ENCODE results near the gene ARHGAP29. TPM values are rescaled to one million over a fixed set of nuclear protein-coding genes. Genes with fewer than 3 reads are reported as not detected.

ARHGAP29 gene
- total RNA-seq, 4 donors from 2014 or later, result 56.2 to 115 (median 77.7) TPM

DNA sequence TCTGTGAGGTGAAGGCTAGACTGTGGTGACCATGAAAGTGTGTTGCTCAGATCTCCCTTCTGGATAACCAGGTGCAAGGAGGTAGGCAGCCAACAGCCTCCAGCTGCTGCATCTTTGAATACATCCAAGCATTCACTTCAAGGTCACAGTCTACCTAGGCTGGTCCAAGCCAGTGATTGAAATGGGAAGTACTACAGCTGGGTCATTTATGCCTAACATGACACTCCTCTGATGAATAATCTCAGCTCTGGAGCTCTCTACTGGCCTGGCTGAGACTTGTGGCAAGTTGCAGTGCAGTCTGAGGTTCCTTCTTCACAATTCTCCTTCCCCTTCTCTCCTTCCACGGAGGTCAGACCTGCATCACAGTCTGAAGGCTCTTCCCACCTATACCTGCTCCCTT, 35.0 kb upstream of the ARHGAP29 start:
- intact Hi-C loops (cut with DNase I), result no loop called here
- H3K36me3 ChIP-seq, result no peaks in the 10 kb centered on the region
- H3K27me3 ChIP-seq, result no peaks in the 10 kb centered on the region
- no peak for DNase-seq
- H3K9me3 ChIP-seq, result no peaks in the 10 kb centered on the region
- no peak overlapping the region for H3K4me3 ChIP-seq (replicated peaks in 1 of 3)
- TF ChIP-seq, protein P1, sequence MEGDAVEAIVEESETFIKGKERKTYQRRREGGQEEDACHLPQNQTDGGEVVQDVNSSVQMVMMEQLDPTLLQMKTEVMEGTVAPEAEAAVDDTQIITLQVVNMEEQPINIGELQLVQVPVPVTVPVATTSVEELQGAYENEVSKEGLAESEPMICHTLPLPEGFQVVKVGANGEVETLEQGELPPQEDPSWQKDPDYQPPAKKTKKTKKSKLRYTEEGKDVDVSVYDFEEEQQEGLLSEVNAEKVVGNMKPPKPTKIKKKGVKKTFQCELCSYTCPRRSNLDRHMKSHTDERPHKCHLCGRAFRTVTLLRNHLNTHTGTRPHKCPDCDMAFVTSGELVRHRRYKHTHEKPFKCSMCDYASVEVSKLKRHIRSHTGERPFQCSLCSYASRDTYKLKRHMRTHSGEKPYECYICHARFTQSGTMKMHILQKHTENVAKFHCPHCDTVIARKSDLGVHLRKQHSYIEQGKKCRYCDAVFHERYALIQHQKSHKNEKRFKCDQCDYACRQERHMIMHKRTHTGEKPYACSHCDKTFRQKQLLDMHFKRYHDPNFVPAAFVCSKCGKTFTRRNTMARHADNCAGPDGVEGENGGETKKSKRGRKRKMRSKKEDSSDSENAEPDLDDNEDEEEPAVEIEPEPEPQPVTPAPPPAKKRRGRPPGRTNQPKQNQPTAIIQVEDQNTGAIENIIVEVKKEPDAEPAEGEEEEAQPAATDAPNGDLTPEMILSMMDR (IDR thresholded peaks at IDR 0.05), result no peak
- TF ChIP-seq POLR2A (IDR thresholded peaks at IDR 0.05), result no peak
- 79 to 89% methylated on average over 1 of the region's 1 CpG for WGBS, 2 donors
- H3K4me1 ChIP-seq, result no peaks in the 10 kb centered on the region
- no peak overlapping the region for H3K27ac ChIP-seq

DNA sequence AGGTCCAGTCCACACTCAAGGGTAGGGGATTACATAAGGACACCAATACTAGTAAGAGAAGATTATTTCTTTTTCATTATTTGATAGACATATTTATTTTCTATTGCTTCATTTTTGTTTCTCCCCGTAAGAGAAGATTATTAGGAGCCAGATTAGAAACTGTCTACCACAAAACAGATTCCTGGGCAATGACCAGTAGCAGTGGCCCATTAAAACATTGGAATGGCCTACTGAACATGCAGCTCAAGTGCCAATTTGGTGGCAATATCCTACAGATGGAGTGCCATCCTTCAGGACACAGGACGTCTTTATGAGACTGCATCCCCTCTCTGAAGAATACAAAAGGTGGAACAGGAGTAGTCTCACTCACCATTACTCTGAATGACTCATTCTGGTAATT, 34.0 kb upstream of the ARHGAP29 start:
- TF ChIP-seq, protein P1 (IDR thresholded peaks at IDR 0.05), result no peak
- TF ChIP-seq POLR2A (IDR thresholded peaks at IDR 0.05), result no peak
- no peak overlapping the region for H3K4me3 ChIP-seq (replicated peaks in 1 of 3)
- WGBS, 2 donors, result 78 to 89% methylated on average over 2 of the region's 2 CpGs
- no peak overlapping the region for H3K27ac ChIP-seq
- no peaks in the 10 kb centered on the region for H3K36me3 ChIP-seq
- no peaks in the 10 kb centered on the region for H3K27me3 ChIP-seq
- no peaks in the 10 kb centered on the region for H3K4me1 ChIP-seq
- H3K9me3 ChIP-seq, result no peaks in the 10 kb centered on the region
- intact Hi-C loops (cut with DNase I), result no loop called here
- DNase-seq, result no peak

DNA sequence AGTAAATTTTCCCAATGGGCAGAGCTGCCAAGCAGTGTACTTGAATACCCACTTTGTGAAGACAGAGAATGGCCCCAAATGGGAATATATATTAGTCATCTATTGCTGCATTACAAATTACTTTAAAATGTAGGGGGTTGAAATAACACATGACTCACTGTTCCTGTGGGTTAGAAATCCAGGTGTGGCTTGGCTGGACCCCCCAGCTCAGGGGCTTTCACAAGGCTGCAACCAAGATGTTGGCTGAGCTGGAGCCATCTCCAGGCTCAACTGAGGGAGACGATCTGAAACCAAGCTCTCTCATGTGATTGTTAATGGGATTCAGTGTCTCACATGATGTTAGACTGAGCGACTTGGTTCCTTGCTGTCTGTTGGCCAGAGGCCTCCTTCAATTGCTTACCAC, 33.4 kb upstream of the ARHGAP29 start:
- intact Hi-C loops (cut with DNase I), result no loop called here
- 92 to 100% methylated on average over 2 of the region's 2 CpGs for WGBS, 2 donors
- TF ChIP-seq POLR2A (IDR thresholded peaks at IDR 0.05), result no peak
- TF ChIP-seq, protein P1 (IDR thresholded peaks at IDR 0.05), result no peak
- Histone ChIP-seq H3K27ac (no peak overlapping the region), H3K4me1 (no peaks in the 10 kb centered on the region), H3K36me3 (no peaks in the 10 kb centered on the region), H3K27me3 (no peaks in the 10 kb centered on the region), H3K9me3 (no peaks in the 10 kb centered on the region), H3K4me3 (replicated peaks in 1 of 3) (no peak overlapping the region)
- DNase-seq, result no peak

DNA sequence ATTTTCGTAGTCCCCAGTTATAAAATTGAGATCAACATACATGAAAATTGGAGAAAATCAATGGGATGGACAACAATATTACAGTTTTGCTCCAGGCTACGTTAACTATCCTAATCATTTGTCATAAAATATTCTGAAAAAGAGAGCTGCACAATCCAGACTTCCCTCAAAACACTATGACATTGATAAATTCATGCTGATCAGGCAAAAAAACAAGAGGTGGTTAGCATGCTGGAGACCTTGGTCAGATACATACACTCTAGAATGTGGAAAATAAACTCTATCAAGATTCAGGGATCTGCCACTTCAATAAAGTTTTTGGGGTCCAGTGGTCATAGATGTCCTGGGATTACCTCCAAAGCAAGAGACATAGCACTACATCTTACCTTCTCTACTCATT, 32.5 kb upstream of the ARHGAP29 start:
- intact Hi-C loops (cut with DNase I), result no loop called here
- H3K4me3 ChIP-seq (replicated peaks in 1 of 3), result no peak overlapping the region
- TF ChIP-seq, protein P1 (IDR thresholded peaks at IDR 0.05), result no peak
- TF ChIP-seq POLR2A (IDR thresholded peaks at IDR 0.05), result no peak
- no peak overlapping the region for H3K27ac ChIP-seq
- no peaks in the 10 kb centered on the region for H3K36me3 ChIP-seq
- no peaks in the 10 kb centered on the region for H3K27me3 ChIP-seq
- 95% methylated on average over 2 of the region's 2 CpGs for WGBS, 2 donors
- no peak for DNase-seq
- no peaks in the 10 kb centered on the region for H3K4me1 ChIP-seq
- no peaks in the 10 kb centered on the region for H3K9me3 ChIP-seq

DNA sequence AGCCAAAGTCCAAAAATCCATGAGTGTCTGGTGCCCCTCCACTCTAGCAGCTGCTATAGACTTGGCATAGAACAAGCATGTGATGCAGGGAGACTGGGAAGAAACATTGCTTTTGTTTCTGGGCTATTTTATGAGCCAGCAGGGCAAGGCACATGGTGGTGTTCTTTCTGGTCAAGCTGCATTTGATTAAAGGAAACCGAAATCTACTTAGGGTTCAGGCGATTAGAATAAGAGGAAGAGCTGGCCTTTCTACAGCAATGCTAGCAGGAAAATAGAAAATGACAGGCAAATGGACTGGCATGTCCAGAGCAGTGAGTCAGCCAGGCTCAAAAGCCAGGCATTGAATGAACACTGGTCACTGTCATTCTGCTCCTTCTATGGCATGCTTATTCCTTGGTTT, 28.5 kb upstream of the ARHGAP29 start:
- Histone ChIP-seq H3K27me3 (no peaks in the 10 kb centered on the region), H3K4me1 (no peaks in the 10 kb centered on the region), H3K27ac (no peak overlapping the region), H3K4me3 (replicated peaks in 1 of 3) (no peak overlapping the region), H3K36me3 (no peaks in the 10 kb centered on the region), H3K9me3 (no peaks in the 10 kb centered on the region)
- 73 to 86% methylated on average over 2 of the region's 2 CpGs for WGBS, 2 donors
- no peak for DNase-seq
- TF ChIP-seq POLR2A (IDR thresholded peaks at IDR 0.05), result no peak
- TF ChIP-seq, protein P1 (IDR thresholded peaks at IDR 0.05), result no peak
- intact Hi-C loops (cut with DNase I), result no loop called here

All from thyroid gland (tissue), 4 donors.